ENCODE measurements around the gene C1orf216. TPM values are rescaled to one million over a fixed set of nuclear protein-coding genes. Genes with fewer than 3 reads are reported as not detected.
"Not testable (repeated sequence)": the region's sequence is repeated elsewhere in the genome, so short reads cannot be mapped to it uniquely, and the experiment has no call there.

Gene C1orf216
- total RNA-seq, 1 donor from 2014 or later, result 1.4 TPM

DNA sequence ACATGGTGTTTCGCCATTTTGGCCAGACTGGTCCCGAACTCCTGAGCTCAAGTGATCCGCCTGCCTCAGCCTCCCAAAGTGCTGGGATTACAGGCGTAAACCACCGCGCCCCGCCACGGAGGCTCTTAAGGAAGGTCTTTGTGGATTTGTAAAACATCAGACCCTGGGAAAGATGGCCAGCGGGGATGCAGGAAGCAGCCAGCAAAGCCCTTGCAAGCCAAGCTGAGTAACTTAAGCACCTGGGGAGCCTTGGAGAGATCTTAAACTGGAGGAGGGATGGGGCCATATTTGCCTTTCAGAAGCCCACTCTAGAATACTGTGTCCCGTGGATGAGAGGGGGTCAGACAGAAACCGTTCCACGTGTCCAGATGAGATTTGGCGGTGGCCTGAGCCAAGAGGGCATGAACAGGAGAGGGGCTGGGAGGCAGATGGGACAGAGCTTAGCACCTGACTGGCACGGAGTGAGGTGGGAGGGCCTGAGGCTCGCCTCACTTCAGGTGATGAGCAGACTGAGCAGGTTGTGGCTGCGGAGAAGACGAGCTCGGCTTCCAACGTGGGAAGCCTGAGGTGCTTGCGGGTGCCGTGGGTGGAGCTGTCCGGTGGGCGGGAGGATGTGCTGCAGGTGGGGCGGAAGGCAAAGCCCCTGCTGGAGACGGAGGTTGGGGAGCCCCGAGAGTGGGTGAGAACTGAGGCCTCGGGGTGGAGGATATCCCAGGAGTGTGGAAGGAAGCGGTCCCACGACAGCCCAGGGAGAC lies 11.7 kb downstream of the C1orf216 start:
- ATAC-seq, result no peak

DNA sequence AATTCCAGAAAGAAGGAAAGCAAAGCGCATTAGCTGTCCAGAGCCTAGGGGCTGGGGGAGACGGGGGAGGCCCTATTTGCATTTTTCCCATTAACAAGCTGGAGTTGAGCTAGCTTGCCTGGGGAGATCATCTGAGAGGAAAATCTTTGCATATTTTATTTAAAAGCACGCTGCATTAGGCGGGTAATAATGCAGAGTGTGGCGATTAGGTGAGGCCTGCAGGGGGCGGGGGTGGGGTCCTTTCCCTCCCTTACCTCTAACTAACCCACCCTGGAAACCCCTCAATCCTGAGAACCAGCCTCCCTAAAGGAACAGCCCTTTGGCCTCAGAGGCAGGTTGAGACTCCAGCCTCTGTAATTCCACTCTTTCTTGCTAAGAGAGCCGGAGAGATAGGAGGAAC lies 16.2 kb downstream of the C1orf216 start:
- ATAC-seq, result no peak

DNA sequence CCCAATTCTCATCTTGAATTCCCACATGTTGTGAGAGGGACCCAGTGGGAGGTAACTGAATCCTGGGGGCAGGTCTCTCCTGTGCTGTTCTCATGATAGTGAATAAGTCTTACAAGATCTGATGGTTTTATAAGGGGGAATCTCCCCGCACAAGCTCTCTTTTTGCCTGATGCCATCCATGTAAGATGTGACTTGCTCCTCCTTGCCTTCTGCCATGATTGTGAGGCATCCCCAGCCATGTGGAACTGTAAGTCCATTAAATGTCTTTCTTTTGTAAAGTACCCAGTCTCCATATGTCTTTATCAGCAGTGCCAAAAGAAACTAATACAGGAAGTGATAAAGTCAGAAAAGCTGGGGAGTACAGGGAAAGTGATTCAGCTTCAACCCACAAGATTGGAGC lies 19.5 kb downstream of the C1orf216 start:
- not testable (repeated sequence) for ATAC-seq

DNA sequence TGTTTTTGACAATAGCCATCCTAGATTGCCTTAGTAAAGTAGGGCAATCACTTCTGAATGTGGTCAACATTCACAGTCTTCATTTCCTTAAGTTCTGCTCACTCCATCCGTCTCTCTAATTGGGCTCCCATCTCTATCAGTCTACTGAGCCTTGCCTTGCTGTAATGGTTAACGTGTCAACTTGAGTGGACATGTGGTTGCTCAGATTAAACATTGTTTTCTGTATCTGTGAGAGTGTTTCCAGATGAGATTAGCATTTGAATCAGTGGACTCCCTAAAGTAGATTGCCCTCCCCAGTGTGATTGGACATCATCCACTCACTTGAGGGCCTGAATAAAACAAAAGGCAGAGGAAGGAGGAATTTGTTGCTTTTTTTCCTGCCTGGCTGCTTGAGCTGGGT lies 26.4 kb downstream of the C1orf216 start:
- no peak for ATAC-seq

DNA sequence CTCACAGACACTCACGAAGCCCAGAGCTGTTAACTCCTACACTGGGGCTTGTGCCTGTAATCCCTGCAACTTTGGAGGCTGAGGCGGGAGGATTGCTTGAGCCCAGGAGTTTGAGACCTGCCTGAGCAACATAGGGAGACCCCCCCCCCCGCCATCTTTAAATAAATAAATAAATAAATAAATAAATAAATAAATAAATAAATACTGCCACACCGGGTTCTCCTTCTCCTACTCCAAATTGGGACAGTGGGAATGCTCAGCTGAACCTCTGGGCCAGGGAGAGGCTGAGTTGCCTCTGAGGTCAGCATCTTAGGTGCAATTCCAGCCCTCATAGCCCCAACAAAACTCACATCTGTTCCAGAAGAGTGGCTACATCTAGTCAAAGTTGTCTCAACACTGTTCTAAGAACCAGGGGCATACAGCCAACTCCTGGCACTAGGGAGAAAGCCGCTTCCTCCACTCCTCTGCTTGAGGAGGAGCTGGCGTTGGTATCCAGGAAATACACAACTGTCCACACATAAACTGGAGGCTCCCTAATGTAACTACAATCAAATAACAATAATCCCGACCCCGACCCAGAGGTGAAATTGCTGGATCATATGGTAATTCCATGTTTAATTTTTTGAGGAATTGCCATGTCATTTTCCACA lies 27.0 kb downstream of the C1orf216 start:
- no peak for ATAC-seq

DNA sequence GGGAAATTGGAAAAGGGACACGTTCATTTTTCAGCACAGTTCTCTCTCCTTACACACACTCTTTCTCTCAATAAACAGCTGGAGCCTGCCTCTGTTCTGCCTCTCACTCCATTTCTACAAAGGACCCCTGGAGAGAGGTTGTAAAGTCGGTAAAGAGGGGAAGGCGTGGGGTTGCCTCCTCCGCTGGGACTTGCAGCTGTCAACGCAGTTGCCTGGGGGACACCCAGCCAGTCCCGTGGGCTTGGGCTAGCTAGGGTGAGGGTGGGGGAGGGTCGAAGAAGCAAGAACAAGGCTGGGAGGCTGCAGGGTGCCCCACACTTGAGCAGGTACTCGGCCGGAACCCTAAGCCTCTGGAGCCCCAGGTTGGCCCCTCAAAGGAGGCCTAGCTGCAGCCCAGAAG lies 27.6 kb downstream of the C1orf216 start:
- ATAC-seq, result no peak

DNA sequence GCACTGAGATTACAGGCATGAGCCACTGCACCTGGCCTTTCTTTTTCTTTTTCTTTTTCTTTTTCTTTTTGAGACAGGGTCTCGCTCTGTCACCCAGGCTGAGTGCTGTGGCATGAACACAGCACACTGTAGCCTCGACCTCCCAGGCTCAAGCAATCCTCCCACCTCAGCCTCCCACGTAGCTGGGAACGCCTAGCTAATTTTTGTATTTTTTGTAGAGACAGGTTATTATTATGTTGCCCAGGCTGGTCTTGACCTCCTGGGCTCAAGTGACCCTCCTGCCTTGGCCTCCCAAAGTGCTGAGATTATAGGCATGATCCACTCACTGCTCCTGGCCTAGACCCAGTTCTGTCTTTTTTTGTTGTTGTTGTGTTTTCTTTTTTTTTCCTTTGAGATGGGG lies 28.6 kb downstream of the C1orf216 start:
- not testable (repeated sequence) for ATAC-seq

DNA sequence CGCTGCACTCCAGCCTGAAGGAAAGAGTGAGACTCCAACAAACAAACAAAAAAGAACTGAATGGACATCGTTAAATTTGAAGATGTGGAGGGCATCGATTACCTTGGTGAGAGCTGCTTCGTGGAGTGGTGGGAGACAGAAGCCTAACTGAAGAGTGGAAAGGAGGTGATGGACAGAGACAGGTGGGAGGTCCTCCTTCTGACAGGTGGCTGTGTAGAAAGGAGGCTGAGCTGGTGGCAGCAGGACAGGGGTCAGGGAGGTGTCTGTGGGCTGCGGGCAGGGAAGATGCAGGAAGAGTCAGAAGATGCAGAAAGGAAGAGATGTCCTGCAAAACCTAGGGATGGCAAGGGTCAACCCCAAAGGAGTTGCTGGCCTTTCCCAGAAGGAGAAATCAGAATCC lies 30.5 kb downstream of the C1orf216 start:
- no peak for ATAC-seq

DNA sequence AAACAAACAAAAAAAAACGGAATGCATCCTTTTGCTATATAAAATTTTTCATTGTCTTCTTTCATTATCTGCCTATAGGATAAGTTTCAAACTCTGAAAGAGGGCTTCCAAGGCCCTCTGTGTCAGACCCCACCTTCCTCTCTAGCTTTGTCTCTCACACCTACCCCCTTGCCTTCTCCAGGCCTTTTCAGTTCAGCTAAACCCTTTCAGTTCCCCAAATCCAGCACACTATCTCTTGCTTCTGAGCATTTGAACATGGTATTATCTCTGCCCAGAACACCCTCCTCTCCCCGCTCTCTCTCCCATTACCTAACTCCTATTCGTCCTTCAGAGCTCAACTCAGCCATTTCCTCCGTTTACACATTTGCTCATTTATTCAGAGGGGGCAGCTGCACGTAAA lies 35.7 kb downstream of the C1orf216 start:
- ATAC-seq, result no peak

DNA sequence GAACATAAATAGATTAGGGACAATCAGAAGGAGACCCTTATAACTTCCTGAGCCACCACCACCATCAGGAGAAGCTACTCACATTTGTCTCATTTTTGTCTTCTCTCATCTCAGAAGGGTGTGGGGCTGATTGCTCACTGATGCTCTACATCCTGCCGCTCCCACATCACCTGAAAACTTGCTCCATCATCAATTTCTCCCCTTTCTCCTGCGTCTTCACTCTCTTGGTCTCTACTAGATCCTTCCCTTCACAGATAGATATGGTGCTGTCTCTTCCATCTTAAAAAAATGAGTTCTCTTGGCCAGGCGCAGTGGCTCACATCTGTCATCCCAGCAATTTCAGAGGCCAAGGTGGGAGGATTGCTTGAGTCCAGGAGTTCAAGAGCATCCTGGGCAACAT lies 38.4 kb downstream of the C1orf216 start:
- no peak for ATAC-seq

DNA sequence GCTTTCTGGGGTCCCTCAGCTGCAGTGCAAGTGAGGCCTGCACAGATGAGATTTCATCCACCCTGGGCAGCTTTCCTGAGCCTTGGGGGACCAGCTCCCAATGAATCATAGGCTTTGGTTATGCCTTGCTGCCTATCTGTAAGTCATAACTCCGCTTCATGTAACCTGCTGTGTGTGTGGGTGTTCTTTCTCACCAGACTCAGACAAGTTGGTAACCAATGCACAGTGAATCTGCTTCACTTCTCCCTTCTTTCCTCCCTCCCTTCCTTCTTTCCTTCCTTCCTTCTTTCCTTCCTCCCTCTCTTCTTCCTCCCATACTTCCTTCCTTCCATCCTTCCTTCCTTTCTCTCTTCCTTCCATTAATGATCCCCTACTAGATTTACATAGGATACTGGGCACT lies 42.9 kb downstream of the C1orf216 start:
- no peak for ATAC-seq

DNA sequence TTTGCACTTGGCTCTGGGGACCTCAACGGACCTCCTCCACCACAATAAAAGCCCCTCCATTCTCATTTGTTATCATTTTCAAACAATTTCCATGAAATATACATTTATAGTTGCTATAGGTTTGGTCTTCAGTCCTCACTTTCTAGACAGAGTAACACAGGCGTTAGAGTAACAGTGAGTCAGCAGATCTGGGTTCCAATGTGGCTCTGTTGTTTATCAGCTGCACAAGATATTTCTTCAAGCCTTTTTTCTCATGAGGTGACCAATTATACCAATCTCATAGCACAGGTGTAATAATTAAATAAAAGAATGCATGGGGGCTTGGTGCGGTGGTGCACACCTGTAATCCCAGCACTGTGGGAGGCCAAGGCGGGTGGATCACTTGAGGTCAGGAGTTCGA lies 44.6 kb downstream of the C1orf216 start:
- ATAC-seq, result no peak

DNA sequence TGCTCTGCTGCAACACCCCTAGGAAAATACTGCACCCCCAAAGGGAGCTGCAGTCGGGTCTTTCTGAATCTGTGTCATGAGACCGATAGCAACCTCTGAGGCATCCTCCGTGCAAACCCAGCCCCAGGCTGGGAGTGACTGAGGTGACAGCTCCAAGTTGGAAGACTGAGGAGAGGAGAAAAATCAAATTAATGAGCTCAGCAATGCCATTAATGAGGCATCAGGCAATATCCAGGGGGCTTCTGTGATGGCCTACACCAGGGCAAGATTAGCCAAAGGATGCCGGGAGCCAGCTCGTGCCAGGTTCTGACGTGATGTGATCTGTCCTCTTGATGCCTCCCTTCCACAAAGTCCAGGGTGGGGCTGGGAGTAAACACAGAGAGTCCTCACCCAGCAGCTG lies 46.6 kb downstream of the C1orf216 start:
- no peak for ATAC-seq

DNA sequence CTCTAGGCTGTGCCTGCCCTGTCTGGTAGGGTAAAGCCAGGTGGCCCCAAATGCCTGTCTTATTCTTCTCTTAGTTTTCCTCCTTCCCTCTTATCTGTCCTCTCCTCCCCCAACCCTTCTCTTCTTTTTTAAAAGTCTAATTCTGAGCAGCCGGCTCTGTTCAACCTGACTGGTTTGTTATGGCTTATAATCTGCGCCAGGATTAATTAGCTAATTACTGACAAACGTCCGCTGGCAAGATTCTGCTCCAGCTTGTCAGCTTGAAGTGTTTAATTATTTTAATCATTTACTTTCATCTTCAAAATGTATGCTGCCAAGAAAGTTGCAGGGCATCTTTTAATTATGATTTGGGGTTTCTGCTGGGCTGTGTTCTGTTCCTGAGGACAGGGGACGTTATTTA lies 50.2 kb downstream of the C1orf216 start:
- ATAC-seq, result no peak

DNA sequence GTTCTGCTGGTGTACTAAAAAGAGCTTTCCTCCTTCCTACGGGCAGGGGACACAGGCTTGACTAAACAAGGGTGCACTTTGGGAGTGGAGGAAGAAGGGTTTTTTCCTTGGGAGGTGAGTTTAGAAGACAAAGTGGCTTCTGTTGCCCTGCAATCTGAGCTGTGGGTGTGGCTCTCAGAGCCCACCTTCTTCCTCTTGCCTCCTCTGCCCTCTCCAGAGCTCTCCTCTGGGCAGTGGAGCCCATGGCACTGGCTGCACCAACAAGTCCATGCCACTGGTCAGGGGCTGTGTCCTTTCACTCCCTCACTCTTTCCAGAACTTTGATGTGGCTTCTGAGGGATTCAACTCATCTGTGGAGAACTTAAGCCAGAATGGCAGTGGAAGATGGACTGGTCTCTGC lies 51.8 kb downstream of the C1orf216 start:
- ATAC-seq, result no peak

DNA sequence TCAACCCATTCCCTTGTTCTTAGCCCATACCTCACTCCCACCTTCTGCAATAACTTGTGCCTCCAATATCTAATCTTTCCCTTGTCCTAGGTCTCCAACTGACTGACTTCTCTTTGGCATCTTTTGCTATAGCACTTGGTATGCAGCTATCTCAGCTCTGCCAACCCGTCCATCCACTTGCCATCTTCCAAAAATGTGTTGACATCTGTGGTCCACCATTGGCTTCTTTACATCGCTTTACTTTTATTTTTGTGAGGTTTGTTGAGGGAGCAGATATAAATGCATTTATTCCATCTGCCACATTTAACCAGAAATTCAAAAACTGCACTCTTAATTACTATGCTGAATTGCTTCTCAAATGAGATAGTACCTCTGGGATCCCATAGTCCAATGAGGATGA lies 52.5 kb downstream of the C1orf216 start:
- ATAC-seq, result no peak

Other genes starting within 250 kb of the C1orf216 start
- 28.2 TPM for gene KIAA0319L, start 161.5 kb downstream of the C1orf216 start, total RNA-seq
- 10.6 TPM for gene NCDN, start 161.1 kb downstream of the C1orf216 start, total RNA-seq
- 1.1 TPM for gene TFAP2E, start 145.6 kb downstream of the C1orf216 start, total RNA-seq
- 54.6 TPM for gene PSMB2, start 77.4 kb downstream of the C1orf216 start, total RNA-seq
- 4.1 TPM for gene CLSPN, start 51.1 kb upstream of the C1orf216 start, total RNA-seq
- gene AGO4, start 89.1 kb upstream of the C1orf216 start, total RNA-seq, result 5.6 TPM
- 14.8 TPM for gene AGO1, start 164.3 kb upstream of the C1orf216 start, total RNA-seq
- gene AGO3, start 212.2 kb upstream of the C1orf216 start, total RNA-seq, result 12.1 TPM